KG1 (cell line): ENCODE data around the gene ECM2.

ENCODE experiments used
- DNase-seq: peaks from one replicate; lab custom pipeline; 2025; lab: John Stamatoyannopoulos, UW

ECM2 gene

DNA sequence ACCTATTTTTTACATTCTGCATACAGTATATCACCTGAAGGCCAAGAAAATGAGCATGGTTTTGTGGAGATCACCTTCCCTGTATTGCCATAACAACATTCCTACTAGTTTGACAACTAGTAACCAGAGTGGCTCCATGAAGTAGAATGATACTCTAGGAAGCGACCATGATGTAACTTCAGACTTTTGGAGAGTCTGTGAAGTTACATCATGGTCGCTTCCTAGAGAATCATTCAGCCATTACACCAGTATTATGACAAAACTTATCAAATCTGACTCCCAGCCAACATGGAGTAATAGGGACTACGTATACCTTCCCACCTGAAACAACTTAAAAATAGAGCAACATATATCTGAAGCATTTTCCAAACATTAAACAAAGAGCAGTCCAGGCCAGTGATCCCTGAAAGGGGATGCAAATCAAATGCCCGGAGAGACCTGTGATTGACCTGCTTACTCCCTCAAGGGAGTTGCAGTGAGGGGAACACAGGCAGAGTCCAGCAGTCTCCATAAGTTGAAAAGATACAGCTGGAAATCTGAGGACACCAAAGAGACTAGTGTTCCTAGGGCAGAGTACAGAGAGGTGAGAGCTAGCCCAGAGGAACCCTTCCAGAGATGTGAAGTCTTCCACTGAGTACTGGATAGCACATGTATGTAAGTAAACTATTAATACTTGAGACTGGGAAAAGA, 7.8 kb downstream of the ECM2 start:
- DNase-seq = no peak

DNA sequence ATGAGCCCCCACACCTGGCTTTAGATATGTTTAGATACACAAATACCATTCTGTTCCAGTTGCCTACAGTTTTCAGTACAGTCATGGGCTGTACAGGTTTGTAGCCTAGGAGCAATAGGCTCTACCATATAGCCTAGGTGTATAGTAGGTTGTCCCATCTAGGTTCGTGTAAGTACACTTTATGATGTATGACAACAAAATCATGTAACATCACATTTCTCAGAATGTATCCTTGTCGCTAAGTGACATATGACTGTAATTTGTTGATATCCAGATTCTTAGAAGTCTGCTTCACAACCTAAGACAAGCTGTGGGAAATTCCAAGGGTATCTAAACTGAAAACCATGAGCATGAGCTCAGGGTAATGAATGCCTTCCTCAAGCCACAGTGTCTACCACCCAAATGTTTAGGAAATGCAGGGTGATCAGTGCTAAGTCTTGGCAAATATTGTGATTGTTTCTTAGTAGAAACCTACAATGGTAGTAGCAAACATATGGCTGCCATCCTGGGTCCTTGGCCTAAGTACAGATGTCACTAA, 8.4 kb downstream of the ECM2 start:
- DNase-seq = no peak

DNA sequence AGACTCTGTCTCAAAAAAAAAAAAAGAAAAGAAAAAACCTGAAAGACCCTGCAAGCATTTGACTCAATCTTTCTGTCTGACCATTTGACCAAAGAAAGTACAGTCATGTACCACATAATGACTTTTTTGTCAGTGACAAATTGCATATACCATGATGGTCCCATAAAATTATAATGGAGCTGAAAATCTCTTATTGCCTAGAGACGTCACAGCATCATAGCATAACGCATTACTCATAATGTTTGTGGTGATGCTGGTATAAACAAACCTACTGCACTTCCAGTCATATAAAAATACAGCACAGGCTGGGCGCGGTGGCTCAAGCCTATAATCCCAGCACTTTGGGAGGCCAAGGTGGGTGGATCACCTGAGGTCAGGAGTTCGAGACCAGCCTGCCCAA, 10.5 kb downstream of the ECM2 start:
- DNase-seq = no peak

DNA sequence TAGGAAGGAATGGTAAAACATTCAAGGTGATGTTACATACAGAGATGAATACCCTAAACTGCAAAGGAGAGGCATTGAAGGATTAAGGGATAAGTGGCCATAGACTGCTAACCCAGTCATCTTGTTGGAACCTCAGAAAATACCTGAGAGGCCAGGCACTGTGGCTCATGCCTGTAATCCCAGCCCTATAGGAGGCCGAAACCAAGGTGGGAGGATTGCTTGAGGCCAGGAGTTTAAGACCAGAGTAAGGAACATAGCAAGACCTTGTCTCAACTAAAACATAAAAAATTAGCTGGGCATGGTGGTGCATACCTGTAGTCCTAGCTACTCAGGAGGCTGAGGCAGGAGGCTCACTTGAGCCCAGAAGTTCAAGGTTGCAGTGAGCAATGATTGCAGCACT, 10.9 kb downstream of the ECM2 start:
- no peak for DNase-seq

DNA sequence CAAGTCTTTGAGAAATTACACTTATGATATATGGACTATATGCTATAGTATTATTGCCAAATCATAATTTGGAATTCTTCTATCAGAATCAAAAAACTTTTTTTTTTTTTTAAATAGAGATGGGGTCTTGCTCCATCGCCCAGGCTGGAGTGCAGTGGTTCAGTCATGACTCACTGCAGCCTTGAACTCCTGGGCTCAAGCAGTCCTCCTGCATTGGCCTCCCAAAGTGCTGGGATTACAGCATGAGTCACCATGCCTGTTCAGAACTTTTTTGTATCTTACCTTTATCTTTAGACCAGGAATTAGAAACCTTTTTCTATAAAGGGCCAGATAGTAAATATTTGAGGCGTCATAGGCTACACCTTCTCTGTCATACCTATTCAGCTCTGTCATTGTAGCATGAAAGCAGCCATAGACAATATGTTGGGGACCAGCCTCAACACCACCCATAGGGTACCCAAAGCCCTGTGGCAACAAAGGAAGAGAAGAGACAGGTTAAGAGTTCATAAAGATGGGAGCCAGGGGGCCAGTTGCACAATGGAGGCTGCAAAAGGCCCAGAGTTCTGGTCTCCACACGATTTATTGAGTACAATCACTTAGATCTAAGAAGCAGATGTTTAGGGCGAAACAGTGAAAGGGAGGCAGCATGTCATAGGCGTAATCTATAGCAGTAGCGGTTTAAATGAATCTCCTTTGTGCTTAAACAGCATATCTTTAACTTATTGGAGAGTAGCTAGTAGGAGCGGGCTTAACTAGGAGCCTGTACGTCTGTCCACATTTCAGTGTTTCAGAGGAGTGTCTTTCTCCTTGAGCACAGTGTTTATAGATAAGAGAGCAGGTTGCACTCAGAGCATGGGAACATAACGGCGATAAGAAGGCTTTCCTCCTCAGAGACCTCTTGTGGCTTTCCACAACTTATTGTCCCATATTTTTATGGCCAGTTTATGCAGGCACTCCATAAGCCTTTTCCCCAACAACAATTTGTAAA, 12.5 kb downstream of the ECM2 start:
- no peak for DNase-seq

DNA sequence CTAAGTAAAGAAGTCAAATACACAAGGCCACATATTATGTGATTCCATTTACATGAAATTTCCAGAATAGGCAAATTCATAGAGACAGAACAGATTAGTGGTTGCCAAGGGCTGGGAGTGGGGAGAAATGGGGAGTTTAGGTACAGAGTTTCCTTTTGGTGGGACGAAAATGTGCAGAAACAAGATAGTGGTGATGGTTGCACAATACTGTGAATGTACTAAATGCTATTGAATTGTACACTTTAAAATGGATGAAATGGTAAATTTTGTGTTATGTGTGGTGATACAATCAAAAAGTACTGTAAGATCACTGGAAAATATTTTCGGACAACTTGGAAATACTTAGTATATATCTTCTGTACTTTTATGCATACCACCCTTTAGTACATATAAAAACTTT, 15.0 kb downstream of the ECM2 start:
- DNase-seq = no peak

DNA sequence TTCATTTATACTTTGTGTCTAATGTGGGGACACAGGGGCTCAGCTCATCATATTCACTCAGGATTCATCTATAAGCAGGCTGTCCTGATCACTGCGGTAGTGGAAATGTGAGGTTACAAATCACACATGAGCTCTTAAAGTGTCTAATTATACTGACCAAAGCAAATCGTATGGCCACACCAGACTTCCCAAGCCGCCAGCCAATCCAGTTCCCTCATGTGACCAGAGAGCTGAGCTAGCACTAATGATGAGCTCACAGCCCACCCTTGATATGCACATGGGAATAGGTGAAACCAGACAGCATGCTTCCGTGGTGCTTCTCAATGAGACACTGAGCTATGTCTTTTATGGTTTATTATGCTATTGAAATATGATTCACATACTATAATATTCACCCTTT, 17.6 kb downstream of the ECM2 start:
- DNase-seq = no peak

DNA sequence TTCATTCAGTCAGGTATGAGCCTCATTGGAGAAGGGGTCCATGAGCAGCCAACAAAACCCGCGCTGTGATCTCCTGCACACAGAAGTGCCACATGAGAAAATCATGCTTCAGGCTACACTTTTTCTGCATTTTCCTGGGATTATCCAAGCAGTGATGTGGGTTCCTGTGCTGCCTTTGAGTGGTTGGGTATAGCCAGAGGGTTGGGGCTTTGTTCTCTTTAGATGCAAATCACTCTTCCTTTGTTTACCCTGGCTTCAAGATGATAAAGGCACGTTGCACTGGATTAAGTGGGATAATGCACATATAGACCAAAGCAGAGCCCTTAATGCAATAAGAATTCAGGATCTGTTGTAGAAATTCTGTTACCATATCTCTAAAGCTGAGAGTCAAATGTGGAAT, 18.7 kb downstream of the ECM2 start:
- no peak for DNase-seq

DNA sequence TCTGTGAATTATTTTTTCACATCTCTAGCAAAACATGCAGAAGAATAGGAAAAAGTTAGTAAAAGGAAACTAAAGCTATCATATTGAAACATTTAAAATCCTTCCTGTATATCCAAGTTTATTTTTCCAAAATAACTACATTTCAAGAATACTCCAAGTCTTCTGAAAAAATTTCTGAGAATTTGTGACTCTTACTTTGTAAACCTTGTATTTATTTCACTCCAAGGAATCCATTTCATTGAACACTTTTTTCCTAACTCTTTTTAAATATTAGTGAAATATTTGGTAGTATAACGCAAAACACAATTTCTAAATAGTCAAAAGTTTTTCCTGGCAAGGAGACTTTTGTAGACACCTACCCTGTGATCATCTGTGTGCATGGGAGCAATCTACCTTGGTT, 19.3 kb downstream of the ECM2 start:
- no peak for DNase-seq

DNA sequence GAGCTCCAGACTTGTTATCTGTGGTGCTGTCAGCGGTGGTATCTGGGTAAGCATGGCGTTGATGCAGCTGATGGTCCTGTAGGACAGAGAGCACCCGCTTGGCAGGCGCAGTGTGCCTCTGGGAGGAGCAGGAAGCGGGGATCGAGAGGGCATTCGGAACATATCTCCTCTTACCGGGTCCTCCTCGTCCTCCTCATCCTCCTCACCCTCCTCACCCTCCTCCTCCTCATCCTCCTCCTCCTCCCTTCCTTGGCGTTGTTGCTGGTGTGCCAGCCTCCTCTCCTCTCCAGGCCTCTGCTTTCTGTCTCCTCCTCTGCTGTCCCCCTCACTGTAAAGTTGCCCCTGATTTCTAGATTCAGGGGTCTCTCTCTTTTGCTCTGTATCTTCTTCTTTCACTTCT, 21.2 kb downstream of the ECM2 start:
- no peak for DNase-seq

DNA sequence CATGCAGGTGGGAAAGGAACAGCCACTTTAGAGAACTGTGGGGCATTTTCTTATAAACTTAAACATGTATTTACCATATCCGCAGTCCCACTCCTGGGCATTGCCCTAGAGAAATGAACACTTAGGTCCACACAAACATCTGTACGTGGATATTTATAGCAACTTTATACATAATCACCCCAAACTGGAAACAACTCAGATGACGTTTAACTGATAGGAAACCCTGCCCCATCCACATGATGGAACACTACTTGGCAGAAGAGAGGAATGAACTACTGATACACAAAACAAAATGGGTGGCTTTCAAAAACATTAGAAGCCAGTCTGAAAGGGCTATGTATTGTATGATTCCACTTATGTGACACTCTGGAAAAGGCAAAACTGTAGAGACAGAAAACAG, 22.4 kb downstream of the ECM2 start:
- DNase-seq = no peak

DNA sequence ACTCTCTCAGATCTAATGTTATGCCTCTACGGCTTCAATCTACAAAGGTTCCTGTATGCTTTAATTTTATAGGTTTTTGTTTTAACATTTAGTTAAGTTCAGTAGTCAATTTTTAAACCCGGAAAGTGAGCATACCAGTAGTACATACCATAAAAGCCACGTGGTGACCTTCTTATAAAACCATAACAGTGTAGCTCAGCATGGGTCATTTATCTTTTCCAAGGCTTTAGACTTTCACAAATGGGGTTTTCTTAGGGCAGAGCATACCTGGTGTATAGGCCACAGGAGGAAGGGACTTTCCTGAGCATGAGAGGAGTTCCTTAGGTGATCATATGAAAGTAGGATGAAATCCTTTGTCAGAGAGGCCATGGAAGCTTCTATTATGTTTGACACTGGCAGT, 23.2 kb downstream of the ECM2 start:
- DNase-seq = no peak

DNA sequence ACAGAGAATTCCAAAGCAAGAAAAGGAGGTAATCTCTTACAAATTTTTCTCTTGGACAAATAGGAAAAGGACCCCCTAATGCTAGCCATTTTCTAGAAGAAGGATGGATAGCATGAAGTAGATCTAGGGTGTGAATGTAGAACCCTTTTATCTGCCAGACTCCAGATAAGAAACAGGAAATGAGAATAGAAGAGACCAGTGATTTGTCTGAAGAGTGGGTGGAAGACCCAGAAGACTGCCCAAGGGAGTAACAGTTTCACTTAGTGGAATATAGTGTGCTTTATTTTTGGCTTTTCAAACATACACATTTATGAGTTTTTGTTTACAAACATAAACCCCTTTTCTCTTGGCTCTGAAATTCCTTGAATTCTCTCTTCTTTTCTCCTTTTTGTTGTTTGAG, 25.0 kb downstream of the ECM2 start:
- no peak for DNase-seq

DNA sequence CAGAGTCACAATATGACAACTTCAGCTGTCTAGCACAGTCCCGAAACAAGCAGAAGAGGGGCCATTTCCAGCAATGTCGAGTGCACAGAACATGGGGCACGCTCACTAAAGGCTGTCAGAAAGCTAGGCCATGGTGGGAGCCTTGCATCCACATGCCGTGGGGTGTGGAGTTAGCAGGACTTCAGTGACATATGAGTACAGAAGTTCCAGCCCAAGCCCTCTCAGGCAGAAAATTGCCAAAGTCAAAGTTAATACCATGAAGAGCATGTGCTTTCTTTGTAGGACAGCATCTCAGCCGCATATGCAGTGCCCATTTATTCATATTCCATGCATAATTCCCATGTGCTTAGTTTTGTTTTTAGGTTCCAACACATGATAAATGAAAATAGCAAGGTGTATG, 26.7 kb downstream of the ECM2 start:
- DNase-seq = no peak

DNA sequence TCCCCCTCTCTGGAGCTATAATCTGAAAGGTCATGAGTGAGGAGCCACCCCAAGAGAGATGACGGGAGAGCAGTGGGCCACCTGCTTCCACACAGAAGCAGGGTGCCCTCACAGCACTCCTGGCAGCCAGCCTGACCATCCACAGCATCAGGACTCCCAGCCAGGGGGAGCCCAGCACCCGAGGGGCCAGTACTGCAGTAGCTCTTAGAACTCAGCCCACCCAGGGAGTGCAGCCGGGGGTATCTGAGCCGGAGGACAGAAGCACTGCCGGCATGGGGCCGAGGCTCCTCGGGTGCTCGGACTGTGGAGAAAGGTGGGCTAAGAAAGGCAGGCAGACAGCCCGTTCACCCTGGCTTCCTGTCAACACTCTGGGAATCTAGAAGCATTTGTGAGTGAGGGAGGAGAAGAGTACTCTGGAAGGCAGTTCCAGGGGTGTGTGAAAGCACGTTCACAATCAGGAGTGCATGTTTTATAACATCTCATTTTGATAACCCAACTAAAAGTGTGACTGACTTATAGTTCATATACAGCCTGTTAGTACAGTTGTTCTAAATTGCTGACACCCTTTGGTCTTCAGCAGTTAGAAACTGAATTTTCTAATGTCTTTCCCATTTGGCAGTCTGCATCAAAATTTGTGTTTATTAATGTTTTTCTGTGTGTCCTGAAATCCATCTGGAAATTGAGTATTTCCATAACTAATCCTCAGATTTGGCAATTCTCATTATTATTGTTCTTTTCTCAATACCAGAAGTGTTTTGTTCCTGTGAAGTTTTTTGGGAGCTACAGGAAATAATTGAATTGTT, 27.6 kb downstream of the ECM2 start:
- no peak for DNase-seq

DNA sequence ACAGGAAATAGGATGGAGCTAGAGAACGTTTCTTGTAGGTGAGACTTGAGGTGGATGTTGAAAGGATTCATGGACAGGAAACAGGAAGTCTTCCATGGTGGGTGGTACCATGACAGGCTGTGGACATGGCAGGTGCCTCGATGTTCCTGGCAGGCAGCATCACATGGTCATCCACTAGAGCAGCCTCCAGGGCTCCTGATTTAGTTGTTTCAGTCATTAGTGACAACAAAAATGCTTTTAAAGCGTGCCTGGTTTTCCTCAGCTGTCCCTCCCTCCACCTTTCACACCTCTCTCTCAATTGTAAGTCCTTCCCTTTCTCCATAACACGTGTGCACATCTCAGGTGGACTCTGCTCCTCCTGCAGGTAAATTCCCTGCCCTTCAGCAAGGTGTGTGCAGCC, 28.3 kb downstream of the ECM2 start:
- DNase-seq = no peak

DNA sequence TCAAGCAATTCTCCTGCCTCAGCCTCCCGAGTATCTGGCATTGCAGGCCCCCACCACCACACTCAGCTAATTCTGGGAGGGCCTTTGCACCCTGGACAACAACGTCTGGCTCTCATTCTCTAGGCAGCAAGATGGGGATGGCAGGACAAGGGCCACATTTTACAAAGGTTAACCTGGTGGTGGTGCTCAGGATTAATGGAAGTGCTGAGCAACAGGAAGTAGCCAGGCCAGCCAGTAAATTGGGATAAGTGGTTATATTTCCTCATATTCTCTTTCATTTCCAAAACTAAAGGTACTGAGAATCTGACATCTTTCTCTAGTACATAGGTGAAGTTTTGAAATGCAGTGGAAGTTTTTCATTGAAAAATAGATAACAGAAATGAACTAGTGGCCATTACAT, 28.8 kb downstream of the ECM2 start:
- no peak for DNase-seq

DNA sequence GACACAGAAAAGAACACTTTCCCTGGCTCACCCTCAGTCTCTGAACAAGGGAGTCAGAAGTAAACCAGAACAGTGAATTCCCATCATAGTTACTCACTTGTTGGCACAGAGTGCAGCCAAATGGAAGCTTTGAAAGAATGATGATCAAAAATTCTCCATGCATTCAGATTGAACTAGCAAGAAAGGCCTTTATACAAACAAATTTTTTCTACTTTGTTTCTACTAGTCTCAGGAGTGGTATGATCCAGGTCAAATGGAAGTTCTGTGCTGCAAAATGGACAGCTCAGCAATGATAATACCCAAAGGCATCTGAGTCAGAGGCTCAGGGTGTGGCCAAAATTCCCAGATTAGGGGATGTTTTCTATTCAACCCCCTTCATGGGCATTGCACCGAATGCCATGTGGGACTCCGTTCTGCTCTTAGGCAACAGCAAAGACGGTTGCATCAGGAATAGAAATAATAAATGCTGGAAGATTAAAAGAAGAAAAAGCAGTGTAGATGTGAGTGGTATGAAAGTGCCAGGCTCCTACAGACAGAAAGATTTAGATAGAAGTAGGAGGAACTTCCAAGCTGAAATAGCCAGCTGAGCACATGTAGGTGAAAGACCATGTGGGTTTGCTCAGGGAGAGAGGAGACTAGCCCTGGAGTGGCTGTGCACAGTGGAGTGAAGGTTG, 29.5 kb downstream of the ECM2 start:
- DNase-seq = no peak

DNA sequence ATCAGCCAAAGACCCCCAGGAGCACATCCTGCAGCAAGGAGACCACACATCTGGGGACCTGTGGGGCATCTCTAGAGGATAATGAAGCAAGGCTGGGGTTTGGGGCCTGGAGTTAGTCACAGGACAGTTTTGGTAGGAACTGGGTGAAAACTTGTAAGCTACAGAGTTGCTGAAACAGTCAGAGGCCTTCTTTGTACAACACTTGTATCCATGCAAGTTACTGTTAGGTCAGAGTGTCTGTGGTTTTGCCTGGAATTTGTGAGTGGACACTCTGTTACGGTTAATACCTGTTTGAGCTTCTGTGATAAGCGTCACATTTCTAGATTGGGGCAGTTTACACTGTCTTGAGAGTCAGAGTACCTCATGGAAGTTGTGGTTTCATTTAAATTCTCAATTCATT, 30.9 kb downstream of the ECM2 start:
- no peak for DNase-seq

DNA sequence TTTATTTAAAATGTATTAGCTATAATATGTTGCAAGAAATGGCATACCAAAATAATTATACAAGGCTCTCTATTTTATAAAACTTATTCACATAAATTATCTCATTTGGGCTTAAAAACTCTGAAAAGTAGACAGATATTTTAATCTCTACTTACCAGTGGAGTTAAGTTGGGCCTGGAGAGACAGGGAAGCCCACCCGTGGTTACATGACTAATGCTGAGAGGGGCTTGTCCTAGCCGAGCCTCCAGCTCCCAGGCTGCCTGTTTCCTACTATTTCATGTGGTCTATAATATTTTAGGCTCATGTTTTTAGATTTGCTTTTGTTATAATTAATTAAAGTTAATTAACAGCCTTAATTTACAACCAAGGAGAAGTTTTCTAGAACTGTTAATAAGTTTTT, 32.6 kb downstream of the ECM2 start:
- DNase-seq = no peak

DNA sequence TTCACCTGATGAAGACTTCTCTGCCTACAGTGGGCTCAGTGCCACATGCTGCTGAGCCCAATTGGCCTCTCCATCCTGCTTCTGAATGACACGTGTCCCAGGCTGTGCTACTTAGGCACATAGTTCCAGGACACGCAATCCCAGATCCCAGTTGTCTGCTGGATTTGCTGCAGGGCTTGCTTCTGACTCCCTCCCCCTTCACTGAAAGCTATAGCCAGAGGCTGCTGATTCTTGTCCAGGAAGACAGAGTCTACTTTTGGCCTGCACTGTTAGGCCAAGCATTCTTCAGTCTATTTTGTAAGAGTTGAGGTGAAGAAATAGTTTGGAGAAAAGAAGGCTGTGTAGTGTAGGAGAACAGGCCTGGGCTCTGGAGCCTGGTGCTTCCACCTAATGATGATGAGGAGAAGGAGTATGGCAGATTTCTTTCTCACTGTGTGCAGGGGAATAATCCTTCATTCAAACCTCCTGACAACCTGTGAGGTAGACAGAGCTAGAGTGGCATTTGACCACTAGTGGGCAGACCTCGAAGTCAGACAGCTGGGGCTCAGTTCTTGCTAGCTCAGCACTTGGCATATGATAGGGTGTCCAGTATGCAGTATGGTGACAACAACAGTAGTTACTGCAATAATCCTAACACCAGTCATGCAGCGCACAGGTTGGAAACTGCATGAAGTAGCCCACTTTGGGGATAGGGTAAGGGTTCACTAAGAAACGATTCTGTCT, 34.0 kb downstream of the ECM2 start:
- no peak for DNase-seq
